Measurements from ENCODE around the gene LGALS8. TPM values are rescaled to one million over a fixed set of nuclear protein-coding genes. Genes with fewer than 3 reads are reported as not detected.

Gene LGALS8
- total RNA-seq, 2 experiments from 2014 or later, result 74.0 to 81.1 TPM

DNA sequence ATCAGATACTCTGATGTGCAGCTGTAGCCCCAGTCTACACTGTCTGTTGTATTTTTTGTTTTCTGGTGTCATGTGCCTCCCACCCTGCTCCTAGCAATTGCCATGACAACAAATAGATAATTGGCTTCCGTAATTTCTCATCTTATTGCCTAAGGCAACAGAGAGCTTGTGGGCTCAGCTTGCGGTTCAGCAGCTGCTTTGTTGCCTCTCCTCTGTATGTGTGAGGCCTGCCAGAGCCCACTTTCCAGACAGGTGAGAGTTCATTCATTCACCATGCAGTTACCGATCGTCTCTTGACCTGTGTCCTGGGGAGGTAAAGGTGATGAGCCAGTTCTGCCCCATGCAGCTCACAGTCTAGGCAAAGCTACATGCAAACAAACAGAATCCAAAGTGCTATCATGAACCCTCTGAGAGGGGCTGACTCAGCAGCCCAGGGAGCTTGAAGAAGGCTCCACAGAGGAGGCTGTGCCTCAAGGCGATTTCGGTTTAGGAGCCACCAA is 11.9 kb downstream of the LGALS8 start:
- CTCF ChIA-PET, result interaction anchor here (0.7 kb wide), 1 partner anchor 13 kb away, joined by 3 read pairs; no protein-coding TSS in a partner anchor
- Mint-ChIP-seq H3K4me1 (peaks cover 27% of the 10 kb centered on the region), H3K9me3 (ENCODE audit: low read depth) (no peaks in the 10 kb centered on the region), H3K27ac (peak overlapping the region; percentile 28), H3K4me3 (no peak overlapping the region), H3K27me3 (no peaks in the 10 kb centered on the region), H3K36me3 (peaks cover 54% of the 10 kb centered on the region)
- ATAC-seq, result no peak
- no peak for DNase-seq

DNA sequence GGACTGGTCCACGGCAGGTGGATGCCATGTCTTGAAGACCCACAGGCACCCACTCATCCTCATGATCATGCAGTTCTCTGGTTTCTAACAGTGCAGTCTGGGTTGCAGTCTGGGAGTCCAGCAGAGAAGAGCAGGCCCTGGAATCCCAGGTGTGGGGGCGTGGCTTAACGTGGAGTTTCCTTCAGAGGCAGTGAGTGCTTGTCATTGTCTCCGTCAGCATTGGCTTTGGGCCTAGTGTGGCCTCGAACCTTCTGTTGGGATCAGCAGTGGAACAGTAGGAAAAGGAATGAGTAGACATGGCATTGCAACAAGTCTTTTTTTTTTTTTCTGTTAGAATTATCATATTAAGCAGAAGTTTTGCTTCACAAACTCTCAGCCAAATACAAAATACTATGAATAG is 12.8 kb downstream of the LGALS8 start:
- CTCF ChIA-PET, result no interaction called here
- H3K36me3 Mint-ChIP-seq, result peaks cover 54% of the 10 kb centered on the region
- H3K9me3 Mint-ChIP-seq (ENCODE audit: low read depth), result no peaks in the 10 kb centered on the region
- H3K4me1 Mint-ChIP-seq, result peaks cover 23% of the 10 kb centered on the region
- no peak overlapping the region for H3K27ac Mint-ChIP-seq
- no peak for ATAC-seq
- no peak for DNase-seq
- no peaks in the 10 kb centered on the region for H3K27me3 Mint-ChIP-seq
- H3K4me3 Mint-ChIP-seq, result no peak overlapping the region

DNA sequence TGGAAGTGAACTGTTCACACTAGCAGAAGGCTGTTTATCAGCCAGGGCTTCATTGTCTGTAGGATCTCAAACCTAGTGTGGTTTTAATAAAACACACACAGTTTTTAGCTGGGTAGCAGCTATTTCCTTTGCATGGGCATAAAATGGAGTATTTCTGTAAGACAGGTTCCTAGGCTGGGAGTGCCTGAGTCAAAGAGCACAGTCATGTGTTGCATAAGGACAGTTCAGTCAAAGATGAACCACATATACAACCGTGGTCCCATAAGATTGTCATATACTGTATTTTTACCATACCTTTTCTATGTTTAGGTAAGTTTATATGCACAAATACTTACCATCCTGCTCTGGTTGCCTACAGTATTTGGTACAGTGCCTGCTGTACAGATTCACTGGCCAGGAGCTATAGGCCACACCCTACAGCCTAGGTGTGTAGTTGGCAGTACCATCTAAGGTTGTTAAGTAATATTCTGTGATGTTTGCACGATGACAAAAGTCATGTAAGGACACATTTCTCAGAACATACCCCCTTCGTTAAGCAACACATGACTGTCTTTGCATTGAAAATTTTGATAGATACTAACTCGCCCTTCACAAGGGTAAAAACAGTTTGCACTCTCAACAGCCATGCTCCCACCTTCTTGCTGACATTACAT is 17.2 kb downstream of the LGALS8 start:
- peaks cover 18% of the 10 kb centered on the region for H3K4me1 Mint-ChIP-seq
- ATAC-seq (no peak), DNase-seq (no peak)
- CTCF ChIA-PET, result no interaction called here
- H3K27ac Mint-ChIP-seq, result no peak overlapping the region
- H3K4me3 Mint-ChIP-seq, result no peak overlapping the region
- no peaks in the 10 kb centered on the region for H3K27me3 Mint-ChIP-seq
- H3K36me3 Mint-ChIP-seq, result peaks cover 73% of the 10 kb centered on the region
- H3K9me3 Mint-ChIP-seq (ENCODE audit: low read depth), result no peaks in the 10 kb centered on the region

DNA sequence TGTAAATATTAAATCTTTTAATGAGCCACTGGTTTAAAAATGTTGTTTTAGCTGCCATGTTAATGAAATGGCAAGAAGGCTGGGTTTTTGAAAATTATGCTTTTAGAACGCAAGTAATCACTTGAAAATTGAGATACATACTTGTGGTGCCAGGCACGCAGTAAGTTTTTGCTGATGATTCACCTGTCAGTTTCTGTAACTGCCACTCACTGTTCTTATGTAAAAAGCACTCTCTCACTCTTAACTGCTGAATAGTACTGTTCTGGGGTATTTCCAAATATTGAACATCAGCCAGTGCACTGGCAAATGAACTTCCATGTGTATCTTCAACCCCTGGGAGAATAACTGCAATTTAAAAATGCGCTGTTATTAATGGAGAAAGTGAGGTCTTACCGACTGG is 17.9 kb downstream of the LGALS8 start:
- H3K9me3 Mint-ChIP-seq (ENCODE audit: low read depth), result no peaks in the 10 kb centered on the region
- no peak overlapping the region for H3K4me3 Mint-ChIP-seq
- no peak for ATAC-seq
- peaks cover 25% of the 10 kb centered on the region for H3K4me1 Mint-ChIP-seq
- peaks cover 73% of the 10 kb centered on the region for H3K36me3 Mint-ChIP-seq
- CTCF ChIA-PET, result no interaction called here
- DNase-seq, result no peak
- H3K27me3 Mint-ChIP-seq, result no peaks in the 10 kb centered on the region
- peak overlapping the region; percentile 58 for H3K27ac Mint-ChIP-seq

DNA sequence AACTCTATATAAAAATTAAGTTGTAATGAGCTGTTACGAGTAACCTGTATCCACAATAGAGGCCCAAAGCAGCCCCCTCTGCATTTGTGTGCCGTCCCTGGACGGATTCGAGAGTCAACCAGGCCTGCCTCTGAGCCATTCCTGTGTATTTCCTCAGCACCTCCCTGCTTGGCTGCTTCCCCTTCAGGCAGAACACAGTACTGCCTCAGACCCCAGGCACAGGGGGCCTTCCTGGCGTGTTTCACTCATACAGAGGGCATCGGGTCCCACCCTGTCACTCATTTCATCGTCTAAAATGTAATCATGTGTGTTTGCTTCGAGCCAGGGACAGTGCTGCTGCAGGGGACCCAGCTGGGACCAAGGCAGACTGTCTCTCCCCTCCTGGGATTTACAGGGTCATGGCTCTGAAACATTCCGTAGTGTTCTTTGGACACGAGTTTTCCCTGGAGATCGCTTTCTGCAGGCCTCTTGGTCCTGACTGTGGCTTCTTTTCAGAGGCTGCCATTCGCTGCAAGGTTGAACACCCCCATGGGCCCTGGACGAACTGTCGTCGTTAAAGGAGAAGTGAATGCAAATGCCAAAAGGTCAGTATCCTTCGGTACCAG is 19.4 kb downstream of the LGALS8 start:
- H3K36me3 Mint-ChIP-seq, result peaks cover 80% of the 10 kb centered on the region
- CTCF ChIA-PET, result no interaction called here
- H3K4me3 Mint-ChIP-seq, result no peak overlapping the region

DNA sequence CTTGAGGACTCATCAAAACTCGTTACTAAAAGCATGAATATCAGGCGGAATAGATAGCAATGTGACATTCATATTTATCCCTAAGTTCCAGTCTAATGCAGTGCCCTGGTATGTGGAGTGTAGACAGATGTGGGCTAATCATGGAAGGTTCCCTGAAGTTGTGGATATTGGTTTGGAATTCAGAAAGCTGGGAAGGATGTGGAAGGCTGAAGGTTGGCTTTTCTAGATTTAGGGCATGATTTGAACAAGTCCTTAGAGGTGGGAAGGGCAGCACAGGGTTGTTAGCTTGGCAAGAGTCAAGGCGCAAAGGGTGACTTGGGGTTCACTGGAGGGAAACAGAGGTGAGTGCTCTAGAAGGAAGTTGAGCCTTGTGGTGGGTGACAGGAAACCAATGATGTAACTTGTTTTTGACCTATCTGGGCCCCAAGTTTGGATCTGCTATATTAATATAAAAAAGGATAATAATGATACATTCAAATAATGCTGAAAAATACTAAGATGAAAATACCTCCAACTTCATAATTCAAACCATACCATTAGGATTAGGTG is 21.9 kb downstream of the LGALS8 start:
- Mint-ChIP-seq H3K36me3 (peaks cover 81% of the 10 kb centered on the region), H3K27ac (peak overlapping the region; percentile 77), H3K9me3 (ENCODE audit: low read depth) (no peaks in the 10 kb centered on the region), H3K4me1 (peaks cover 25% of the 10 kb centered on the region), H3K27me3 (no peaks in the 10 kb centered on the region), H3K4me3 (no peak overlapping the region)
- ATAC-seq (peak; percentile 73), DNase-seq (no peak)
- CTCF ChIA-PET, result interaction anchor here (0.5 to 0.9 kb wide), 2 partner anchors 9 to 214 kb away, joined by 3 read pairs; no protein-coding TSS in a partner anchor

More for the DNA sequence above, 19.4 kb downstream of the LGALS8 start:
- Mint-ChIP-seq H3K9me3 (ENCODE audit: low read depth) (no peaks in the 10 kb centered on the region), H3K4me1 (peaks cover 25% of the 10 kb centered on the region), H3K27me3 (no peaks in the 10 kb centered on the region), H3K27ac (no peak overlapping the region)
- no peak for DNase-seq
- no peak for ATAC-seq

DNA sequence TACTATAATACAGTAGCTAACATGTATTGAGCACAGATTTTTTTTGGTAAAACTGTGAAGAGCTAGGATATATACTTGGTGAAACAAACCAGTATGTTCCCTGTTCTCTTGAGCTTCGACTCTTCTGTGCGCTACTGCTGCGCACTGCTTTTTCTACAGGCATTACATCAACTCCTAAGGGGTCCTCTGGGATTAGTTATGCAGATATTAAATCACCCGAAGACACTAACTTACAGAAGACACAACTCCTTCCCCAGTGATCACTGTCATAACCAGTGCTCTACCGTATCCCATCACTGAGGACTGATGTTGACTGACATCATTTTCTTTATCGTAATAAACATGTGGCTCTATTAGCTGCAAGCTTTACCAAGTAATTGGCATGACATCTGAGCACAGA is 24.7 kb downstream of the LGALS8 start:
- ATAC-seq, result no peak
- no peak for DNase-seq
- Mint-ChIP-seq H3K27ac (no peak overlapping the region), H3K4me1 (peaks cover 31% of the 10 kb centered on the region), H3K27me3 (no peaks in the 10 kb centered on the region), H3K4me3 (no peak overlapping the region), H3K9me3 (ENCODE audit: low read depth) (no peaks in the 10 kb centered on the region), H3K36me3 (peaks cover 76% of the 10 kb centered on the region)
- CTCF ChIA-PET, result interaction anchor here (0.6 to 1.3 kb wide), 3 partner anchors 11 to 335 kb away, joined by 3 to 4 read pairs (median 3); no protein-coding TSS in a partner anchor

DNA sequence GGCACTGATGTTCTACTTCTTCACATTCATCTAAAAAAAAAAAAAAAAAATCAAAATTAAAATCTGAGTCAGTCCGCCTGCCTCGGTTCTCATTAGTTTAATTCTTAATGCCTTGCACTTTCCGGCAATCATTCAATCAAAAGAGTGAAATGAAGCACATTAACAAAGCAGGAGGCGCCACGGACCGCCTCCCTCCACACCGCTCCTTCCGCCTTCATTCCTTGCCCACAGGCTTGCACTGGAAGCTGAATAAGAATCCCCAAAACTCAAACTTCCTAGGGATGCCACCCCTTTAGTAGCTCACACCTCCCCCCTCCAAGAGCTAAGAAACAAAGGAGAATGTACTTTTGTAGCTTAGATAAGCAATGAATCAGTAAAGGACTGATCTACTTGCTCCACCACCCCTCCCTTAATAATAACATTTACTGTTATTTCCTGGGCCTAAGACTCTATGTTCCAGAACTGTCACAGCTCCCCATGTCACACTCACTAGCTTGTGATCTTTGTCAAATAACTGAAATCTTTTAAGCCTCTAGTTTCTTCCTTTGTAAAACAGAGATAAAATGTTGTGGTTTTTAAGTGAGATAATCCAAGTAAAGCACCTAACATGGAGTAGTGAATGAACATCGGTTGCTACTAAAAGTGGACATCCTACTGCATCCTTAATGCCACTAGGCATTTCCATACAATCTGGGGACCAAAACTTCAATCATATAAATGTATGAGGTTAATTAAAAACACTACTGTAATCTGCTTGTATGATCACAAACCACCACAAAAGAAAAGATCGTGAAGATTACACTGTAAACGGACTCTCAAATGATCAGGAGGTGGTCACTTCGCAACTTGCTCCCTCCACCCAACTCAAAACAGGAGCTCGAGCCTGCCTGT is 27.4 kb downstream of the LGALS8 start:
- Mint-ChIP-seq H3K4me1 (peaks cover 10% of the 10 kb centered on the region), H3K4me3 (no peak overlapping the region), H3K9me3 (ENCODE audit: low read depth) (no peaks in the 10 kb centered on the region), H3K27me3 (no peaks in the 10 kb centered on the region), H3K27ac (peak overlapping the region; percentile 56), H3K36me3 (peaks cover 73% of the 10 kb centered on the region)
- ATAC-seq (no peak), DNase-seq (no peak)
- CTCF ChIA-PET, result interaction anchor here (0.8 to 1.3 kb wide), 2 partner anchors 34 to 318 kb away, joined by 3 read pairs; no protein-coding TSS in a partner anchor

DNA sequence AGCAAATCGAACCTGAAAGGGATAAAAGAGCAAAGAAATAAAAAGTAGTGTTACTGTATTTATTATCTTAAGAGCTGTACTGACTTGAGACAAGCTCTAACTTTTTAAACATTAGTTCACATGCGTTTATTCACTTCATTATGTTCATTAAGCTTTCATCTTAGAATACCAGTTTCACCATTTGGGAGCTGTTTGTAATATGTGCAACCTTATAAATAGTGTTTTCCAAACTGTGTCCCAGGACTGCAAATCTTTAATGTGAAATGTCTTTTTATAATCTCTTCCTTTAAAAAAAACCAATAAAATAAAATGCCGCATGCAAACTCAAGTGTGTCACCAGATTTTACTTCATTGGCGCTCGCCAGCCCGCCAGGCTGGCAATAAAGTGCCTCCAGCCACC is 28.3 kb downstream of the LGALS8 start:
- peaks cover 6% of the 10 kb centered on the region for H3K4me1 Mint-ChIP-seq
- peaks cover 71% of the 10 kb centered on the region for H3K36me3 Mint-ChIP-seq
- ATAC-seq (no peak), DNase-seq (no peak)
- H3K27ac Mint-ChIP-seq, result no peak overlapping the region
- no peak overlapping the region for H3K4me3 Mint-ChIP-seq
- CTCF ChIA-PET, result interaction anchor here (0.8 to 1.3 kb wide), 2 partner anchors 33 to 317 kb away, joined by 3 read pairs; no protein-coding TSS in a partner anchor
- no peaks in the 10 kb centered on the region for H3K9me3 Mint-ChIP-seq (ENCODE audit: low read depth)
- no peaks in the 10 kb centered on the region for H3K27me3 Mint-ChIP-seq

DNA sequence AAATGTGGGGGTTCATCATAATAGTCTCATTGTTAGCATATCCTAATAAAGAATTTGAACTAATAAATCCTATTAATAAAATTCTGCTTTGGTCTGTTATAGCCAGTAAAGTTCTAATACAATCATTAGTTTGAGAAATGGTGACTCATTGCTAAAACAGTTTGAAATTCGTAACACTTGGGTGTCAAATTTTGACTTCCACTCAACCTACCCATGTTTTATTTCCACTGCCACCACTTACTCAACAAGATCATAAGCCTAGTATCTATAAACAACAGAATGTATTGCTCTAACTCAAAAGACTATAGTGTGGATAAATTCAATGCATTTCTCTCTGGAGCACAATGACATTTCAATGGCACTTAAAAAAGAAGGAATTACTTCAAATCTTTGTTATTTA is 29.1 kb downstream of the LGALS8 start:
- CTCF ChIA-PET, result no interaction called here
- no peak overlapping the region for H3K4me3 Mint-ChIP-seq
- no peaks in the 10 kb centered on the region for H3K9me3 Mint-ChIP-seq (ENCODE audit: low read depth)
- no peaks in the 10 kb centered on the region for H3K27me3 Mint-ChIP-seq
- no peak for ATAC-seq
- H3K27ac Mint-ChIP-seq, result no peak overlapping the region
- no peak for DNase-seq
- H3K4me1 Mint-ChIP-seq, result peaks cover 6% of the 10 kb centered on the region
- H3K36me3 Mint-ChIP-seq, result peaks cover 64% of the 10 kb centered on the region

DNA sequence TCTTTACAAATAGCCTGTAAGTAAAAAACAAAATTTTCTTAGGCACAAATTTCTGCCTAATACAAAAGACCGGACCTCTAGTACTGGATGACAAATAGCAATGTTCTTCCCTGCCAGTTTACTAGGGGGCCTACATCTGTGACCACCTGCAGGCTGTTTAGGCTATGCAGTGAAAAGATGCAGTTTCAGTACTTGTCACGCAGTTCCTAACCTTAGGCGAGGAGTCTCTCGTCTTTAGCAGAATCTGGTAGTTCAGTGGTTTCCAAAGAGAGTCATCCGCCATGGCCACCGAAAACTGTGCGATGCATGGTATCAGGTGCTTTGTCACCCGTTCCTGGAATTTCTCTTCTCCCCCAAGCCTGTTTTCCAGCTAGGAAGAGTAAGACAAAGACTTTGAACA is 29.6 kb downstream of the LGALS8 start:
- peaks cover 64% of the 10 kb centered on the region for H3K36me3 Mint-ChIP-seq
- DNase-seq (no peak), ATAC-seq (no peak)
- no peaks in the 10 kb centered on the region for H3K27me3 Mint-ChIP-seq
- no peak overlapping the region for H3K27ac Mint-ChIP-seq
- H3K4me1 Mint-ChIP-seq, result peaks cover 6% of the 10 kb centered on the region
- H3K4me3 Mint-ChIP-seq, result no peak overlapping the region
- no peaks in the 10 kb centered on the region for H3K9me3 Mint-ChIP-seq (ENCODE audit: low read depth)
- CTCF ChIA-PET, result no interaction called here

DNA sequence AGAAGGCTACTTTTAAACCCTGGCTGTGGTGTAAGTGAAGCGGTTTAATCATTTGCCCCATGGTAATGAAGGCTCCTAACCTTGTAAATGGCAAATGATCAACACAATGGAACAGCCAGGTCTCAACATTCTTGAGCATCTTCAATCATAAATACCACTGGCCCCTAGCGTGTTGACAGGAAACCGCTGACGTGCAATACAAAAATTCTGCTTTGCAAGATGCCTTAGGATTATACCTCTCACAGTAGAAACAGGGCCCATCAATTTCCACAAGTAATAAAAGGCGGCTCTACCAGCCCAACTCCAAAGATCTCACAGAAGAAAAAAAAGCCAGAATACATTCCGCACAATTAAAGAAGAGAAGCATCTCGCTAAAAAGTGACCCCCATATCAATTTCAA is 32.8 kb downstream of the LGALS8 start:
- H3K27ac Mint-ChIP-seq, result no peak overlapping the region
- no peaks in the 10 kb centered on the region for H3K4me1 Mint-ChIP-seq
- DNase-seq (no peak), ATAC-seq (no peak)
- H3K27me3 Mint-ChIP-seq, result no peaks in the 10 kb centered on the region
- CTCF ChIA-PET, result no interaction called here
- H3K4me3 Mint-ChIP-seq, result no peak overlapping the region
- peaks cover 52% of the 10 kb centered on the region for H3K36me3 Mint-ChIP-seq
- H3K9me3 Mint-ChIP-seq (ENCODE audit: low read depth), result no peaks in the 10 kb centered on the region

DNA sequence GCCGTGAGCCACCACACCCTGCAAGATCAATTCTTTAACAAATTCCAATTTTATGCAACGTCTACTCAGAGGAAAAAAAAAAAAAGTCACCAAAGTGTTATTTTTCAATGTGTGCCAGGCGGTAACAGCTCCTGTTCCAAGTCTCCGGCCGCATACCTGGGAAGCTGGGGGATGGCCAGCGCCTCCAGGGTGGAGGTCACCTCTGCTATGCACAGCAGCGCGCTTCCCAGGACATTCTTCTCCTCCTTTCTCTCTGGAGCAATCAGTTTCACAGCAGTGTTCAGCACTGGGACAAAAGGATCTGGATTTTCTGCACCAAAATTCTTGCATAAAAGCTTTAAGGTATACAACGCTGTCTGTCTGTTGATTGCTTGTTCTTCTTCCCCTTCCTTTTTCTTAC is 34.3 kb downstream of the LGALS8 start:
- peaks cover 54% of the 10 kb centered on the region for H3K36me3 Mint-ChIP-seq
- no peak overlapping the region for H3K4me3 Mint-ChIP-seq
- no peak overlapping the region for H3K27ac Mint-ChIP-seq
- ATAC-seq (no peak), DNase-seq (no peak)
- no peaks in the 10 kb centered on the region for H3K4me1 Mint-ChIP-seq
- CTCF ChIA-PET, result interaction anchor here (0.7 kb wide), 1 partner anchor 326 kb away, joined by 3 read pairs; no protein-coding TSS in a partner anchor
- no peaks in the 10 kb centered on the region for H3K9me3 Mint-ChIP-seq (ENCODE audit: low read depth)
- no peaks in the 10 kb centered on the region for H3K27me3 Mint-ChIP-seq

All from activated CD8-positive, alpha-beta memory T cell treated with anti-CD3 and anti-CD28 coated beads, Interleukin-2, amount 10 ng/mL, durations not matched to agents 7 days and 5 days (primary cell).